ENCODE data around the gene NOBOX.
"Not testable (repeated sequence)": the region's sequence is repeated elsewhere in the genome, so short reads cannot be mapped to it uniquely, and the experiment has no call there.

NOBOX gene

DNA sequence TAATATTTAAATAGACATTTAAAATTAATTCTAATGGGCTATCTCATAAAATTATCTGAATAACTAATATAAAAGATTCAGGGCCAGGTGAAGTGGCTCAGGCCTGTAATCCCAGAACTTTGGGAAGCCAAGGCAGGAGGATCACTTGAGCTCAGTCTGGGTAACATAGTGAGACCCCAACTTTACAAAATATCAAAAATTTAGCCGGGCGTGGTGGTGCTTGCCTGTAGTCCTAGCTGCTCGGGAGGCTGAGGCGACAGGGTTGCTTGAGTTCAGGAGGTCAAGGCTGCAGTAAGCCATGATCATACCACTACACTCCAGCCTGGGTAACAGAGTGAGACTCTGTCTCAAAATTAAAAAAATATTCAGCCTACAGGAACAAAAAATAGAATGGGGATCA, 12.5 kb downstream of the NOBOX start:
- no peak for DNase-seq

DNA sequence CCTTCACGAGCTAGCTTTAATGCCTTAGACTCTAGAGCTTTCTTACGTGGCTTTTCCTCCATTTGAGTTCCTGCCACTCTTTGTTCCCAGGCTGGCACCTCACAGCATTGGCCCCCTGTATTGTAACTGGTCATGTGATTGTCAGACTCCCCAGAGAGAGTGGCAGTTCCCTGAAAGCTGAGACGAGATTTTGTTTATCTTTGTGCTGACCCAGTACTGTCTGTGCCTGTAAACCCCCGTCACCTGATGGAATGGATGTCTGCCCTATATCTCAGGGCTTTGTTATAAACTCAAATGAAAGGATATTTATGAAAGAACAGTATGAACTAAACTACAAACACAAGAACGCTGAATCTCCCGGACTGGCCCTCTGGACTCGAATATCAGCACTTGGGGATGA, 13.0 kb downstream of the NOBOX start:
- DNase-seq: no peak

DNA sequence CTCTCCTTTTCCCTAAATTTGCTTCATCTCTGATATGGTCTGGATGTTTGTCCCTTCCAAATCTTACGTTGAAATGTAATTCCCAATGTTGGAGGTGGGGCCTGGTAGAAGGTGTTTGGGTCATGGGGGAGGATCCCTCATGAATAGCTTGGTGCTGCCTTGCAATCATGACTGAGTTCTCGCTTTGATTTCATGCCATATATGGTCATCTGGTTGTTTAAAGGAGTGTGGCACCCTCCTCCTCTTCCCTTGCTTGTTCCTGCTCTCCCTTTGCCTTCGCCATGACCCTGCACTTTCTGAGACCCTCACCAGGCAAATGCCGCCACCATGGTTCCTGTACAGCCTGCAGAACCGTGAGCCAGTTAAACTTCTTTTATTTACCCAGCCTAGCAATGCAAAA, 14.5 kb downstream of the NOBOX start:
- no peak for DNase-seq

DNA sequence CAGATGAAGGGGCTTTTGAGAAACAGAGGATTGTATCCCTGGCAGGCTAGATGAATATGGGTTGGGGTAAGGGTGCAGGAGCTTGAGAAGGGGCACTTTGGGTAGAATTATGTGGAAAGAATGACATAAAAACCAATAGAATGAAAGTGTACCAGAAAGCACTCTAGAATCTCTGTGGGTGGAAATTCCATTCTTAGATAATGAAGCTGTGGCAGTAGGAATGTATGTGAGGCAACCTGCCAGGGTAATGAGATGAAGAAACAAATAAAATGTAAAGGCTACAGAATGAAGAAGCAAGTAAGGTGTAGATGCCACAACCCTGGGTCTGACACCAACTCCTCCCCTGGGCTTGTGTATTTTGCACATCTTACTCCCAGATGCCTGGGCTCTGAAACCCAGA, 16.8 kb downstream of the NOBOX start:
- no peak for DNase-seq

DNA sequence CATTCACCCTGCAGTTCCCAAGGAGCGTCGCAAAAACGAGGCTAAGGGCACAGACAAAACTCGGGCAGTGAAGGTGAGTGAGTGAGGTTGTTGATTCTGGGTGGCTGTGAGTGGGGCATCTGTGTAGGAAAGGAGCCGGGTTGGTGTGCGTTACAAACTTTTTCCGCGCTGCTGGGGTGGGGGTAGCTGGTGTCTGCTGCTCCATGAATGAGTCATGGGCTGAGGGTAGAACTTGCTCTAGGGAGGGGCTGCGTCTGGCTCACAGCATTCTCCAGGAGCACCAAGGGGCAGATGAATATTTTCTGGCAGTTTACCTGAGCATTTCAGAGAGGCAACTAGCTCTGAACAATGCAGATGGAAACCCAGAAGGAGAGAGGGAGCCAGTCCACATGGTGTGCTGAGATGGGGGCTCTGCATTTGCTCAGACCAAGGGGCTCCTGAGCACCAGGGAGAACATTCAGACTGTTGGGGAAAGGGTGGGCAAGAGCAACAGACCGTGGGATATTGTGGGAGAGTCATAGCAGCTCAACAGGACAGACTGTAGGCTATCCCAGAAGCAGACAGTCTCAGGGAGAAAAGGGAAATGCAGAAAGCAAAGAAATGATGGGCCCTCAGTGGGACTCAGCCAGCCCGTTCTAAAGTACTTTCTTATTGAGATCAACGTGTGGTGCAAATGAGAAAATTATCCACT, 18.8 kb downstream of the NOBOX start:
- no peak for DNase-seq

DNA sequence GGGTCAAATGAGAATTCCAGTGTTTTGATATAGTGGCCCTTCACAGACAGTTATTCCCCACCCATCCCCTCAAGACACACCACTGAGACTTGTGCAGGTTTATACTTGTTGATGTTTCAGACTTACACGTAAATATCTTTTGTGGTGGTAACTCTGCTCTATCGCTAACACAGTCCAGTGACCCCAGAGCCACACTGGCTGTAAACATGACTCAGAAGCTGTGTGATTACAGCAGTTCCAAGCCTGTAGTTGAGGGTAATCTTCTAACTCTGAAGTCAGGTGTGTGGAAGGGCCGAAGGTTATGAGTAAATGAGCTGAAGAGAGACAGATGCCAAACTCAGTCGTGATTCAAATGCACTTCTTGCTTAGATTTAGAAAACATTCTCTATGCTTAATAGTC, 19.4 kb downstream of the NOBOX start:
- no peak for DNase-seq

DNA sequence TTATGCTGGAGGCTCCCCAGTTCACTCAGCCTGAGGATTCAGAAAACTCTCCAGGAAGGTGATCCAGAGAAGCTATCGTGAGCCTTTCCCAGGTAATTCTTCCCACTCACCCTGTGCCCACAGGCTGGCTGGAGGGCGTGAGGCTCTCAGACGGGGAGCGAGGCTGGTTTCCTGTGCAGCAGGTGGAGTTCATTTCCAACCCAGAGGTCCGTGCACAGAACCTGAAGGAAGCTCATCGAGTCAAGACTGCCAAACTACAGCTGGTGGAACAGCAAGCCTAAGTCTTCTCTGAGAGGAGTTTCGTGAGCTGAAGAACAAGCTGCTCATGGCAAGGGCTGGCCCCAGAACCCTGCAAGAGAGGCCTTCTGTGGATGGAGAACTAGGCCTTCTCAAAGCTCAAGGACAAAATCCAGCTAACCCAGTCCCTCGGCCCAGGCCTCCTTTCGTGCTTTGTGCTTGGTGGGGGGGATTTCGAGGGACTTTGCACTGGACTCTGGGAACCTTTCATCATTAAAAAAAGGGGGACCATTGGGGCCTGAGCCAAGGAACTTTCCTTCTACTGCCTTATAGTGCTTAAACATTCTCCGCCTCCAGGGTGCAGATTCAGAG, 23.6 kb downstream of the NOBOX start:
- DNase-seq: no peak

DNA sequence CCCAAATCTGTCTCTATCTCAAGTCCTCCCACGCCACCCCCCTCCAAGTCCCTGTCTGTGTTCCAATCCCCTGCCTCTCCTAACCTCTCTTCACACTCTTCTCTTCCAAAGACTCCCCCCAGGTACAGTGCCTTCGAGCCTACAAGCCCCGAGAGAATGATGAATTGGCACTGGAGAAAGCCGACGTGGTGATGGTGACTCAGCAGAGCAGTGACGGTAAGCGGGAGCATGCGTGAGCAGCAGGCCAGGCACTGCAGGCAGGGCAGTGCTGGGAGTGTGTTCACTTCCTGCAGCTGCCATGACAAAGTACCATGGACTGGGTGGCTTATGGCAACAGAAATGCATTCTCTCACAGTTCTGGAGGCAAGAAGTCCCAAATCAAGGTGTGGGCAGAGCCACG, 24.8 kb downstream of the NOBOX start:
- no peak for DNase-seq

DNA sequence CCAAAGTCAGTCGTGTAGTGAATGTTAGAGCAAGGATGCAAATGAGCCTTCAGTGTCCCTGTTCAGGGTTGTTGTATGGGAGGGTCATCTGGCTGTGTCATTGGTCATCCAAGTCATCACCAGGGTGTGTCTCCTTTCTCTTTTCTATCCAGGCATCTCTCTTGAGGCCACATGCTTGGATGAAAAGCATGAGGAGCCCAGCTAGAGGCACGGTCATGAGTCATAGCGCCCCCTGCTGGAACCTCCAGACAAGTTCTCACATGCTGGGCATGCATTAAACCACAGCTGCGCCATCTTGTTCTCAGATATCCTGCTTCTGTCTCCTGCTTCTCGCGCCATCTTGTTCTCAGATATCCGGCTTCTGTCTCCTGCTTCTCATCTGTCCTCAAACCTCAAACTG, 34.3 kb downstream of the NOBOX start:
- DNase-seq: not testable (repeated sequence)

DNA sequence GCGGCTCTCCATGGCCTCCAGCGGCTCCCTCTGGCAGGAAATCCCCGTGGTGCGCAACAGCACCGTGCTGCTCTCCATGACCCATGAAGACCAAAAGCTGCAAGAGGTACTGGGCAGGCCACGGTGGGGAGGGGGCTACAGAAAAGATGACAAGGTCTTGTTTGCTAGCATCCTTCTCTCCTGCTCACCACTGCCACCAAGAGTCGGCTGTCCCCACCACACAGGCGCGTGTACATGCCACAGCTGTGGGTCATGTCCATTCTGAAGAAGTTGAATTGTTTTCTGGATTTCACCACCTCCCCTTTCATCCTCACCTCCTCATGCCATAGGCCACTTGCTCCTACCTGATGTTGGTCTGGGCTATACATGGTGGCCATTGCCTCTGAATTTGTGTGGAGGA, 36.2 kb downstream of the NOBOX start:
- not testable (repeated sequence) for DNase-seq

DNA sequence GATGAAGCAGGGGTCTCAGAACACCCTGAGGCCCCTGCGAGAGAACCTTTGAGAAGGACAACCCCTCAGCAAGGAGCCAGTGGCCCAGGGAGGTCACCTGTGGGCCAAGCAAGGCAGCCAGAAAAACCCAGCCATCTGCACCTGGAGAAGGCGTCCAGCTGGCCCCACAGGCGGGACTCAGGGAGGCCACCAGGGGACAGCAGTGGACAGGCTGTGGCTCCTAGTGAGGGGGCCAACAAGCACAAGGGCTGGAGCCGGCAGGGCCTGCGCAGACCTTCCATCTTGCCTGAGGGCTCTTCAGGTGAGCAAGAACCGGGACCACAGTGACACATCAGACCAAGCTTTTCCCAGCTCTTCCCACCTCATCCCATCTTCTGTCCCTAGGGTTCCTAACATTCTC, 38.0 kb downstream of the NOBOX start:
- DNase-seq: not testable (repeated sequence)

DNA sequence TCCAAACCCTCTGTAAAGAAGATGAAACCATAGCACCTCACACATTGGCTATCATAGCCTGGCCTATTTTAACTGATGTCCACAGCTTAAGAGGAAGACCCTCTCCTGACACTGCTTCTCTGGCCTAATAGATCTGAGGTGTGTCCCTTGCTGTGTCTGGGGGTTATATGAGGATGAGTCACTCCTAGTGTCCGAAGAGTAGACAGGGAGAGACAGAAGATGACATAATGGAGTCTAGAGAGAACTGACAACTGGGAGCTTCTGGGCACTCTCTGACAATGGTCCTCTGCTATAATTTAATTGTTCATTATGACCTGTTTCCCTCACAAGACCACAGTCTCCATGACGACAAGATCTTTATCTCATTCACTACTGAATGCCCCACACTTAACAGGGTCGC, 41.4 kb downstream of the NOBOX start:
- not testable (repeated sequence) for DNase-seq

DNA sequence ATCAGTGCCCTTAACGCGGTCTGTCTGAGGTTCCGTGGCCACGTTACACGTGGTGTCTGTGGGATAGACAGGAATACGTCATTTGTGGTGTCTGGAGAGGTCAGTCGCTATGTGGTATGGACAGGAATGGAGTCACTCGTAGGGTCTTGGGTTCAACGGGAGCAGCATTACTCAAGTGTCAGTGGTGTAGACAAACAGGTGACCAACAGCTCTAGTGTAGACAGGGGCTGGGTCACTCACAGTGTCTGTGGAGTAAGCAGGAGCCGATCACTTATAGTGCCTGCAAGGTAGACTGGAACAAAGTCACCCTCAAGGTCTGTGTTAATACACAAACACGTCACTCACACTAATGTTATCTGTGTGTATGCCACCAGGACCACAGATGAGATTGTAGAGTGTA, 46.6 kb downstream of the NOBOX start:
- not testable (repeated sequence) for DNase-seq

DNA sequence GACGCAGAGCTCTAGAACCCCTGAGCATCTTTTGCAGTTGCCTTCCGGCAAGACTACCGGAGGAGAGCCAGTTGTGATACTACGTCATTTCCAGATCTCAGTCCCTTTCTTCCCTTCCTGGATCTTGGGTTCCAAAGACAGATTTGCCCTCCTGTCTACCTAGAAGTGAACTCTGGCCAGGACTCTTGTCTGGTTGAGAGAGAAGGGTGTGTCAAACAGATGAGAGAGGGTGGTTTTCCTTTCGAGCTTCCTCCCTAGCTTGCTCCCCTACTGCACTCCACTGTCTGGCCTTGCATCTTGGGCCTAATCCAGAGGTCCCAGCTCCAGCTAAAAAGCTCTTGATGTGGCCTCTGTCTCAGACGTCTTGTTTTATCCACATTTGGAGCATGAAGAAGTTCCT, 47.3 kb downstream of the NOBOX start:
- not testable (repeated sequence) for DNase-seq

DNA sequence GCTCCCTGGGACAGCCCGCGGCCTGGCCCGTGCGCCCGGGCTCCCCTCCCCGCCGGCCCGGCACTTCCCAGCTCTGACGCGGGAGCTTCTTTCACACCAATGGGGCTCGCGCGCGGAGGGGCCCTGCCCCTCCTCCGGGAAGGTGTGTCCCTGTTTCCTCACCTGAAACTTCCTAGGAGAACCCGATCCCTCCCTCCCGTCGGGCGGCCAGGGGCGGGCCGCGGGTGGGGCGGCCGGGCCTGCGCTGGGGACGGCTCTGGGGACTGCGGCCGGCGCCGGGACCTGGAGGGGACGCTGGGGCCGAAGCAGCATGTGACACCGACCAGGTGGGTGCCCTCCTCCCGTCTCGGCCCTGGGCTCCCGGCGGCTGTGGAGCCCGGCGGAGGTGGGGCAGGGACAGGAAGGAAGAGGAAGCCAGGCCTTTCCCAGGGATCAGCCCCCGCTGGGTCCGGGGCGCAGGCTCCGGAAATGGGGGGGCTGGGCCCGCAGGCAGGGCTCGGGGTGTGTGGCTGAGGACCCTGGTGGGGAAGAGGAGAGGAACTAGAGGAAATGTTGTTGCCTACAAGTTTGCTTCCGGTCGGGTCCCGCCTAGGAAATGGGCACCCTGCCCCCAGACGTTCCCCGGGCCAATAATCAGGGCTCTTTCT, 48.2 kb downstream of the NOBOX start, which contains the start of gene ARHGEF5:
Gene ARHGEF5 (plus strand): TSS at position 227 of the 647 bp plus-strand sequence. CDS start 7,268 bp downstream, outside the sequence.
- DNase-seq: not testable (repeated sequence)

DNA sequence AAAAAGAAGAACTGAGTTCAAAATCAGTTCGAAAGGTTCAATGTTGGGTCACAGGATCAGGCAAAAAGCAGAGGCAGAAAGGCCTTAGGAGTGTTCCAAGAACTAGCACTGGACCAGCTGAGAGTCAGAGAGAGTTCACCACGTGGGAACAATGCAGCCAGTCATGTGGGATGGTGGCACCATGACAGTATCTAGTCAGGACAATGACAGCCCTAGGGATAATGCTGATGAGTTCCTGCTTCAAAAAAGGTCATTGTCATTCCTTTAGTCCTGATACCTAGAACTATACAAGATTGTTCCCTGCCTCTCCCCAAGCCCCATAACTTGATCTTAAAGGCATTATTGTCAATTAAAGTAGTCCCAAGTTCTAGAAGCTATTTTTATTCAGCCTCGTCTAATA, 51.8 kb downstream of the NOBOX start:
- not testable (repeated sequence) for DNase-seq

DNA sequence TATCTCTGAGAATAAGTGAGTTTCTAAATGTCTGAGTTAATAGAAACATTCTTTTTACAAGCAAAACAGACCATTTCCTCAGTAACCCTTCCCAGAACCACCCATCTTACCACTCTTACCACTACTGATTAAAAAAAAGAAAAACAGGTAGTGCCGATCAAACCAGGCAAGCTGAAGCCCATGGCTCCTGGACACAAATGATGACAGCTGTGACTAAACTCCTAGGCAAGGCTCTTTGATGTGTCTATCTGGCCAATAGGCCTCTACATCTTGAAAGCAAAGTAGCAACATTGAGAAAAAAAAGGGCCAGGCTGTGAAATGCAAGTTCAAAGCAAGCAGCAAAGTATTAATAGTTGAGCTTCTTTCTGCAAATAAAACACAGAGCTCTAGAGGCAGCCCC, 54.9 kb downstream of the NOBOX start:
- not testable (repeated sequence) for DNase-seq
